Caco-2 (cell line): Measurements from ENCODE around the gene IL6. TPM values are rescaled to one million over a fixed set of nuclear protein-coding genes. Genes with fewer than 3 reads are reported as not detected.
A peak's percentile ranks its signal among the peaks of the same experiment; 100 is the strongest.

ENCODE experiments used
- BruUV-seq: library from RNA; stranded (reverse); fragments of 400-500 nt; replicated peaks from 2 replicates; lab custom pipeline; 2021; lab: Mats Ljungman, UMichigan
- CTCF ChIA-PET: fragments of 300-600 bp; sonication (Branson Sonifier 250); formaldehyde crosslinking; loops from one replicate; lab custom pipeline; 2022; ENCODE audit warnings: antibody characterized with exemption; lab: Charles Lee
- POLR2A ChIA-PET: fragments of 300-600 bp; sonication (Branson Sonifier 250); formaldehyde crosslinking; loops from one replicate; lab custom pipeline; 2022; ENCODE audit warnings: antibody characterized with exemption; lab: Charles Lee
- DNase-seq, 2 experiments: peaks; one replicate each; pipeline versions ENCODE4 v3.0.0 to v3.0.0-alpha.2; 2020 to 2022
- H3K27me3 ChIP-seq: replicated peaks from 2 replicates; pipeline ENCODE4 v1.6.0; 2011; ENCODE audit warnings: low read length; ENCODE audit not compliant: control insufficient read depth, insufficient read depth
- H3K36me3 ChIP-seq: 2 replicates; pipeline ENCODE4 v1.5.1; 2011; ENCODE audit warnings: low read length; ENCODE audit not compliant: control insufficient read depth, insufficient read depth
- H3K4me1 ChIP-seq: fragments of 250-450 bp; sonication (Bioruptor Pico); 2 replicates; pipeline ENCODE4 v1.5.1; 2020; ENCODE audit warnings: mild to moderate bottlenecking
- H3K4me3 ChIP-seq: 2 replicates; pipeline ENCODE4 v1.5.1; 2011; ENCODE audit warnings: low read depth, mild to moderate bottlenecking, control low read depth, low read length
- H3K9me3 ChIP-seq: fragments of 250-450 bp; sonication (Bioruptor Pico); 2 replicates; pipeline ENCODE4 v1.5.1; 2020; ENCODE audit warnings: mild to moderate bottlenecking, moderate library complexity
- H3K27ac Mint-ChIP-seq: one replicate; pipeline ENCODE4 v1.8.0; 2022; ENCODE audit warnings: mixed read lengths; ENCODE audit not compliant: unreplicated experiment
- H3K27me3 Mint-ChIP-seq: one replicate; pipeline ENCODE4 v1.8.0; 2022; ENCODE audit warnings: mixed read lengths; ENCODE audit not compliant: insufficient read depth, unreplicated experiment
- H3K36me3 Mint-ChIP-seq: one replicate; pipeline ENCODE4 v1.8.0; 2022; ENCODE audit warnings: mild to moderate bottlenecking, mixed read lengths; ENCODE audit not compliant: insufficient read depth, unreplicated experiment
- H3K4me1 Mint-ChIP-seq: one replicate; pipeline ENCODE4 v1.8.0; 2022; ENCODE audit warnings: low read depth, mixed read lengths; ENCODE audit not compliant: unreplicated experiment
- H3K4me3 Mint-ChIP-seq: one replicate; pipeline ENCODE4 v1.8.0; 2022; ENCODE audit warnings: mild to moderate bottlenecking, moderate library complexity, mixed read lengths; ENCODE audit not compliant: unreplicated experiment
- H3K9me3 Mint-ChIP-seq: one replicate; pipeline ENCODE4 v1.8.0; 2022; ENCODE audit warnings: mixed read lengths; ENCODE audit not compliant: unreplicated experiment
- intact Hi-C: fragments of 100-400 bp; cut with micrococcal nuclease; formaldehyde crosslinking; loops from one replicate; pipeline ENCODE4 v1.10.0; 2022; ENCODE audit not compliant: unreplicated experiment
- total RNA-seq: library from RNA; stranded (reverse); gene quantifications from 2 replicates; pipeline ENCODE4 v1.2.3, GENCODE V29; 2022
- TF ChIP-seq, protein P1 (sequence below), 2 experiments: fragments of 200-600 bp in 1 of 2; IDR thresholded peaks; 1 replicate in 1 of 2; 2 replicates in 1 of 2; pipeline versions ENCODE4 v1.5.1 to v1.8.0; 2011 to 2022; ENCODE audit warnings: antibody characterized with exemption in 1 of 2, control low read depth in 1 of 2, inconsistent platforms in 1 of 2, low read depth in 1 of 2, low read length in 1 of 2, mild to moderate bottlenecking in 1 of 2, moderate library complexity in 1 of 2; ENCODE audit not compliant: insufficient read depth in 1 of 2, severe bottlenecking in 1 of 2, unreplicated experiment in 1 of 2

Gene IL6
- total RNA-seq, 1 experiment from 2014 or later, result not detected

DNA sequence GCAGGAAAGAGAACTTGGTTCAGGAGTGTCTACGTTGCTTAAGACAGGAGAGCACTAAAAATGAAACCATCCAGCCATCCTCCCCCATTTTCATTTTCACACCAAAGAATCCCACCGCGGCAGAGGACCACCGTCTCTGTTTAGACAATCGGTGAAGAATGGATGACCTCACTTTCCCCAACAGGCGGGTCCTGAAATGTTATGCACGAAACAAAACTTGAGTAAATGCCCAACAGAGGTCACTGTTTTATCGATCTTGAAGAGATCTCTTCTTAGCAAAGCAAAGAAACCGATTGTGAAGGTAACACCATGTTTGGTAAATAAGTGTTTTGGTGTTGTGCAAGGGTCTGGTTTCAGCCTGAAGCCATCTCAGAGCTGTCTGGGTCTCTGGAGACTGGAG, 1.4 kb upstream of the IL6 start:
- Mint-ChIP-seq H3K27me3 (no peaks in the 10 kb centered on the region), H3K4me3 (no peak overlapping the region), H3K4me1 (peaks cover 8% of the 10 kb centered on the region), H3K9me3 (no peaks in the 10 kb centered on the region), H3K36me3 (no peaks in the 10 kb centered on the region), H3K27ac (no peak overlapping the region)
- DNase-seq, result peak in 1 of 2 experiments; percentile 16
- no TSS peak for BruUV-seq
- no peaks in the 10 kb centered on the region for H3K27me3 ChIP-seq
- CTCF ChIA-PET, result interaction anchor here (2.2 to 5.3 kb wide), 2 partner anchors 153 to 165 kb away, joined by 5 to 95 read pairs; no protein-coding TSS in a partner anchor
- POLR2A ChIA-PET, result no interaction called here
- H3K36me3 ChIP-seq, result no peaks in the 10 kb centered on the region
- intact Hi-C loops, result loop anchor here (5.0 kb wide), 3 partner anchors 53 to 127 kb away; no protein-coding TSS in a partner anchor
- H3K4me3 ChIP-seq, result no peak overlapping the region
- TF ChIP-seq, protein P1, sequence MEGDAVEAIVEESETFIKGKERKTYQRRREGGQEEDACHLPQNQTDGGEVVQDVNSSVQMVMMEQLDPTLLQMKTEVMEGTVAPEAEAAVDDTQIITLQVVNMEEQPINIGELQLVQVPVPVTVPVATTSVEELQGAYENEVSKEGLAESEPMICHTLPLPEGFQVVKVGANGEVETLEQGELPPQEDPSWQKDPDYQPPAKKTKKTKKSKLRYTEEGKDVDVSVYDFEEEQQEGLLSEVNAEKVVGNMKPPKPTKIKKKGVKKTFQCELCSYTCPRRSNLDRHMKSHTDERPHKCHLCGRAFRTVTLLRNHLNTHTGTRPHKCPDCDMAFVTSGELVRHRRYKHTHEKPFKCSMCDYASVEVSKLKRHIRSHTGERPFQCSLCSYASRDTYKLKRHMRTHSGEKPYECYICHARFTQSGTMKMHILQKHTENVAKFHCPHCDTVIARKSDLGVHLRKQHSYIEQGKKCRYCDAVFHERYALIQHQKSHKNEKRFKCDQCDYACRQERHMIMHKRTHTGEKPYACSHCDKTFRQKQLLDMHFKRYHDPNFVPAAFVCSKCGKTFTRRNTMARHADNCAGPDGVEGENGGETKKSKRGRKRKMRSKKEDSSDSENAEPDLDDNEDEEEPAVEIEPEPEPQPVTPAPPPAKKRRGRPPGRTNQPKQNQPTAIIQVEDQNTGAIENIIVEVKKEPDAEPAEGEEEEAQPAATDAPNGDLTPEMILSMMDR (IDR thresholded peaks at IDR 0.05; ENCODE audit: insufficient read depth in 1 of 2, low read depth in 1 of 2, low read length in 1 of 2, severe bottlenecking in 1 of 2, unreplicated experiment in 1 of 2), result peak in 1 of 2 experiments; percentile 11
- peaks cover 16% of the 10 kb centered on the region for H3K4me1 ChIP-seq
- no peaks in the 10 kb centered on the region for H3K9me3 ChIP-seq

DNA sequence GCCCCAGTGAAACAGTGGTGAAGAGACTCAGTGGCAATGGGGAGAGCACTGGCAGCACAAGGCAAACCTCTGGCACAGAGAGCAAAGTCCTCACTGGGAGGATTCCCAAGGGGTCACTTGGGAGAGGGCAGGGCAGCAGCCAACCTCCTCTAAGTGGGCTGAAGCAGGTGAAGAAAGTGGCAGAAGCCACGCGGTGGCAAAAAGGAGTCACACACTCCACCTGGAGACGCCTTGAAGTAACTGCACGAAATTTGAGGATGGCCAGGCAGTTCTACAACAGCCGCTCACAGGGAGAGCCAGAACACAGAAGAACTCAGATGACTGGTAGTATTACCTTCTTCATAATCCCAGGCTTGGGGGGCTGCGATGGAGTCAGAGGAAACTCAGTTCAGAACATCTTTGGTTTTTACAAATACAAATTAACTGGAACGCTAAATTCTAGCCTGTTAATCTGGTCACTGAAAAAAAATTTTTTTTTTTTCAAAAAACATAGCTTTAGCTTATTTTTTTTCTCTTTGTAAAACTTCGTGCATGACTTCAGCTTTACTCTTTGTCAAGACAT, 574 bp upstream of the IL6 start:
- Mint-ChIP-seq H3K36me3 (no peaks in the 10 kb centered on the region), H3K4me1 (peaks cover 13% of the 10 kb centered on the region), H3K4me3 (no peak overlapping the region), H3K27ac (peak overlapping the region; percentile 46), H3K9me3 (no peaks in the 10 kb centered on the region), H3K27me3 (no peaks in the 10 kb centered on the region)
- TF ChIP-seq, protein P1 (IDR thresholded peaks at IDR 0.05; ENCODE audit: insufficient read depth in 1 of 2, low read depth in 1 of 2, low read length in 1 of 2, severe bottlenecking in 1 of 2, unreplicated experiment in 1 of 2), result peak; percentile 69 to 75
- ChIA-PET CTCF (interaction anchor here (0.6 to 5.3 kb wide), 6 partner anchors 10 to 165 kb away, joined by 3 to 95 read pairs (median 4); no protein-coding TSS in a partner anchor), POLR2A (interaction anchor here (0.6 to 0.9 kb wide), 3 partner anchors 60 to 164 kb away, joined by 3 read pairs; no protein-coding TSS in a partner anchor)
- Histone ChIP-seq H3K36me3 (no peaks in the 10 kb centered on the region), H3K4me3 (no peak overlapping the region), H3K9me3 (no peaks in the 10 kb centered on the region), H3K4me1 (peaks cover 16% of the 10 kb centered on the region), H3K27me3 (no peaks in the 10 kb centered on the region)
- no TSS peak for BruUV-seq
- intact Hi-C loops, result loop anchor here (1.0 to 5.0 kb wide), 4 partner anchors 54 to 166 kb away; no protein-coding TSS in a partner anchor
- DNase-seq, result peak; percentile 73 to 75

DNA sequence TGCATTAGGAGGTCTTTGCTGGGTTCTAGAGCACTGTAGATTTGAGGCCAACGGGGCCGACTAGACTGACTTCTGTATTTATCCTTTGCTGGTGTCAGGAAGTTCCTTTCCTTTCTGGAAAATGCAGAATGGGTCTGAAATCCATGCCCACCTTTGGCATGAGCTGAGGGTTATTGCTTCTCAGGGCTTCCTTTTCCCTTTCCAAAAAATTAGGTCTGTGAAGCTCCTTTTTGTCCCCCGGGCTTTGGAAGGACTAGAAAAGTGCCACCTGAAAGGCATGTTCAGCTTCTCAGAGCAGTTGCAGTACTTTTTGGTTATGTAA, 675 bp downstream of the IL6 start:
- intact Hi-C loops, result loop anchor here (1.0 to 5.0 kb wide), 5 partner anchors 55 to 328 kb away; no protein-coding TSS in a partner anchor
- CTCF ChIA-PET, result interaction anchor here (1.2 to 5.3 kb wide), 3 partner anchors 150 to 328 kb away, joined by 4 to 95 read pairs (median 15); no protein-coding TSS in a partner anchor

More for the DNA sequence above, 675 bp downstream of the IL6 start:
- no peaks in the 10 kb centered on the region for H3K9me3 ChIP-seq
- POLR2A ChIA-PET, result no interaction called here
- TF ChIP-seq, protein P1 (IDR thresholded peaks at IDR 0.05; ENCODE audit: insufficient read depth in 1 of 2, low read depth in 1 of 2, low read length in 1 of 2, severe bottlenecking in 1 of 2, unreplicated experiment in 1 of 2), result no peak
- Mint-ChIP-seq H3K4me1 (peaks cover 13% of the 10 kb centered on the region), H3K9me3 (no peaks in the 10 kb centered on the region), H3K4me3 (no peak overlapping the region), H3K27ac (no peak overlapping the region), H3K27me3 (no peaks in the 10 kb centered on the region), H3K36me3 (no peaks in the 10 kb centered on the region)
- peaks cover 16% of the 10 kb centered on the region for H3K4me1 ChIP-seq
- no TSS peak for BruUV-seq
- no peaks in the 10 kb centered on the region for H3K27me3 ChIP-seq
- no peaks in the 10 kb centered on the region for H3K36me3 ChIP-seq
- no peak for DNase-seq
- H3K4me3 ChIP-seq, result no peak overlapping the region
